ENCODE results near the gene OSBPL2. TPM values are rescaled to one million over a fixed set of nuclear protein-coding genes. Genes with fewer than 3 reads are reported as not detected.

The OSBPL2 gene
- total and polyA plus RNA-seq, 2 donors (not counting 1 experiment from before 2014, with no cell fraction given): 28.1 to 74.3 TPM

GRCh38 chr20:62299666-62300236, 61.4 kb downstream of the OSBPL2 start:
- Mint-ChIP-seq H3K9me3 (ENCODE audit: insufficient read depth) (no peaks in the 10 kb centered on the region), H3K27me3 (no peaks in the 10 kb centered on the region), H3K27ac (no peak overlapping the region), H3K4me3 (no peak overlapping the region), H3K4me1 (peaks cover 17% of the 10 kb centered on the region)
- Histone ChIP-seq H3K9ac (ENCODE audit: low read length) (no peak overlapping the region), H3K27ac (ENCODE audit: low read length in 2 of 2) (no peak overlapping the region), H4K20me1 (ENCODE audit: control insufficient read depth, insufficient read depth, low read length, poor library complexity, severe bottlenecking) (peaks cover 18% of the 10 kb centered on the region), H3K79me2 (ENCODE audit: control insufficient read depth, insufficient read depth, low read length) (peaks cover 18% of the 10 kb centered on the region), H3K36me3 (replicated peaks in 1 of 2; ENCODE audit: control extremely low read depth in 1 of 2, control insufficient read depth in 1 of 2, extremely low read depth in 1 of 2, insufficient read depth in 2 of 2, low read length in 1 of 2) (peaks cover 0 to 25% of the 10 kb centered on the region in 2 experiments), H3K4me3 (ENCODE audit: control extremely low read depth in 1 of 5, extremely low read depth in 1 of 5, insufficient read depth in 1 of 5, low read depth in 2 of 5, low read length in 4 of 5) (no peak overlapping the region), H3K4me1 (ENCODE audit: control insufficient read depth in 2 of 2, insufficient read depth in 2 of 2, low read length in 2 of 2) (peaks cover 13 to 27% of the 10 kb centered on the region in 2 donors), H3K27me3 (replicated peaks in 1 of 4; ENCODE audit: control extremely low read depth in 1 of 4, control insufficient read depth in 3 of 4, insufficient read depth in 4 of 4, low read length in 3 of 4) (no peaks in the 10 kb centered on the region), H3K4me2 (replicated peaks; ENCODE audit: low read depth, low read length, poor library complexity, severe bottlenecking) (no peak overlapping the region), H2AFZ (ENCODE audit: insufficient read depth, low read depth, low read length, poor library complexity, severe bottlenecking) (no peak overlapping the region), H3K9me3 (ENCODE audit: control extremely low read depth in 1 of 3, control insufficient read depth in 2 of 3, insufficient read depth in 1 of 3, low read length in 2 of 3) (no peaks in the 10 kb centered on the region)
- ATAC-seq (ENCODE audit: low read depth) (no peak), DNase-seq (no peak)
- WGBS (ENCODE audit: insufficient coverage): 83% methylated on average over 11 of the region's 12 CpGs
- ChIA-PET POLR2A (interaction anchor here (0.6 to 0.7 kb wide), 2 partner anchors 39 to 490 kb away, joined by 4 to 9 read pairs; no protein-coding TSS in a partner anchor), CTCF (interaction anchor here (0.7 to 9.2 kb wide), 8 partner anchors 65 to 508 kb away, joined by 3 to 81 read pairs (median 3); no protein-coding TSS in a partner anchor)
- intact Hi-C loops (cut with micrococcal nuclease): loop anchor here (5.0 to 10.0 kb wide), 4 partner anchors 117 to 508 kb away; partner anchors contain the start of genes MTG2 and SLCO4A1
- TF ChIP-seq EZH2 (IDR thresholded peaks at IDR 0.05; ENCODE audit: borderline replicate concordance, insufficient read depth, low read depth, low read length, poor library complexity, severe bottlenecking): no peak

- Histone ChIP-seq H3K36me3 (replicated peaks in 1 of 2; ENCODE audit: control extremely low read depth in 1 of 2, control insufficient read depth in 1 of 2, extremely low read depth in 1 of 2, insufficient read depth in 2 of 2, low read length in 1 of 2) (peaks cover 0 to 27% of the 10 kb centered on the region in 2 experiments), H3K9me3 (ENCODE audit: control extremely low read depth in 1 of 3, control insufficient read depth in 2 of 3, insufficient read depth in 1 of 3, low read length in 2 of 3) (no peaks in the 10 kb centered on the region), H3K4me2 (replicated peaks; ENCODE audit: low read depth, low read length, poor library complexity, severe bottlenecking) (no peak overlapping the region), H3K9ac (ENCODE audit: low read length) (no peak overlapping the region), H3K4me1 (ENCODE audit: control insufficient read depth in 2 of 2, insufficient read depth in 2 of 2, low read length in 2 of 2) (peaks cover 15 to 30% of the 10 kb centered on the region in 2 donors), H3K4me3 (ENCODE audit: control extremely low read depth in 1 of 5, extremely low read depth in 1 of 5, insufficient read depth in 1 of 5, low read depth in 2 of 5, low read length in 4 of 5) (no peak overlapping the region), H3K79me2 (ENCODE audit: control insufficient read depth, insufficient read depth, low read length) (peaks cover 24% of the 10 kb centered on the region), H2AFZ (ENCODE audit: insufficient read depth, low read depth, low read length, poor library complexity, severe bottlenecking) (no peak overlapping the region), H3K27me3 (replicated peaks in 1 of 4; ENCODE audit: control extremely low read depth in 1 of 4, control insufficient read depth in 3 of 4, insufficient read depth in 4 of 4, low read length in 3 of 4) (no peaks in the 10 kb centered on the region), H4K20me1 (ENCODE audit: control insufficient read depth, insufficient read depth, low read length, poor library complexity, severe bottlenecking) (peaks cover 23% of the 10 kb centered on the region), H3K27ac (ENCODE audit: low read length in 2 of 2) (no peak overlapping the region)
- peaks cover 22% of the 10 kb centered on the region for H3K4me1 Mint-ChIP-seq
- no peaks in the 10 kb centered on the region for H3K9me3 Mint-ChIP-seq (ENCODE audit: insufficient read depth)
- no peak overlapping the region for H3K27ac Mint-ChIP-seq
- POLR2A ChIA-PET: interaction anchor here (1.1 kb wide), 1 partner anchor 82 kb away, joined by 3 read pairs; no protein-coding TSS in a partner anchor
- intact Hi-C loops (cut with micrococcal nuclease): loop anchor here (5.0 to 10.0 kb wide), 4 partner anchors 118 to 507 kb away; partner anchors contain the start of genes MTG2 and SLCO4A1
- DNase-seq (no peak), ATAC-seq (ENCODE audit: low read depth) (no peak)
- CTCF ChIA-PET: interaction anchor here (0.6 to 9.2 kb wide), 17 partner anchors 29 to 507 kb away, joined by 3 to 81 read pairs (median 4); partner anchors contain the start of gene RPS21
- no peak for TF ChIP-seq EZH2 (IDR thresholded peaks at IDR 0.05; ENCODE audit: borderline replicate concordance, insufficient read depth, low read depth, low read length, poor library complexity, severe bottlenecking)
- no peak for TF ChIP-seq CTCF (IDR thresholded peaks at IDR 0.05)
- no peak overlapping the region for H3K4me3 Mint-ChIP-seq
- H3K27me3 Mint-ChIP-seq: no peaks in the 10 kb centered on the region
- 96% methylated on average over 9 of the region's 11 CpGs for WGBS (ENCODE audit: insufficient coverage)
Measured at GRCh38 chr20:62300319-62300718, 62.0 kb downstream of the OSBPL2 start.
